Hematopoietic multipotent progenitor cell treated with erythropoietin and hydrocortisone succinate and interleukin-3 and kit ligand, for 17 days (in vitro differentiated cells): Measurements from ENCODE around the gene PRPF8.
A peak's percentile ranks its signal among the peaks of the same experiment; 100 is the strongest.

ENCODE experiments used
- DNase-seq: peaks from one replicate; pipeline ENCODE4 v3.0.0-alpha.2; 2015; ENCODE audit warnings: low spot score

Gene PRPF8

DNA sequence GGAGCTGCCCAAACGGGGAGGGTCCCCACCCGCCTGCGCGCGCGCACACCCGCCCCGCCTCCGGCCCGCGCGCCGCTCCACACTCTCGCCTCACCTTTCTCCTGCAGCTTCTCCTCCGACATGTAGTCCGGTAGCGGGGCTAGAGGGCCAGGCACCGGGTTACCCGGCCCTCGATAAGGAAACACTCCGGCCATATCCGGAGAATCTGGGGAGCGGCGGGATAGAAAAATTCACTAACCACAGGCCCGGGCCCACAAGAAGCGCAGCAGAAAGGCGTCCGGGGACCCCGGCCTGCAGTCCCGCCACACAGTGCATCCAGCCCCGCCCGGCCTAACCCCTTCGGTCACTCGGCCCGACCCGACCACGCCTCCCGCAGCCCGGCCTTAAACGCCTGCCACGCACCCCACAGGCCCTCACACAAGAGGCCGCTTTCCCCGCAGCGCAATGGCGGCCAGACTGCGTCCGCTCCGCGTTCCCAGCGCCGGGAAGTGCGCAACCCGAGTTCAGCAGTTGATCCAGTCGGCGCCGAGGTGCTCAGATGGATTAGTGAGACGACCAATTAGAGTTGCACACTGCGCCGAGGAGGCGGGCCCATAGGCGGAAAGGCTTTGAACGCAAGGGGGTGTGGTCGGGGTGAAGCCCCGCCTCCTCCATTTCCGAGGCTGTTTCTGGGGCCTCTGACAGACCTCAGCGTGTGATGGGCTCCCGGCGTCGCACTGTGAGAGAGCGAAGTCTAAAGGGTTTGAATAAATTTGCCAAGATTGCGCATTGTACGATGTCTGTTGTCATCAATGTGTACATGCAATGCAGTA, at the start of gene PRPF8:
PRPF8 (minus strand) TSS at position 490 of the 812 bp plus-strand sequence; CDS start at position 194, 296 bp downstream.
- peak; percentile 99 for DNase-seq

DNA sequence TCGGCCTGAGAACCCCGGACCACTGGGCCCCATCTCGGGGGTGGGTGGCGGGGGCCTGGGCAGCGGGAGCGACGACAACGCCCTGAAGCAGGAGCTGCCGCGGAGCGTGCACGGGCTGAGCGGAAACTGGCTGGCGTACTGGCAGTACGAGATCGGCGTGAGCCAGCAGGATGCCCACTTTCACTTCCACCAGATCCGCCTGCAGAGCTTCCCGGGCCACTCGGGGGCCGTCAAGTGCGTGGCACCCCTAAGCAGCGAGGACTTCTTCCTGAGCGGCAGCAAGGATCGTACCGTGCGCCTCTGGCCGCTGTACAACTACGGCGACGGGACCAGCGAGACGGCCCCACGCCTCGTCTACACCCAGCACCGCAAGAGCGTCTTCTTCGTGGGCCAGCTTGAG, 49.1 kb upstream of the PRPF8 start:
- DNase-seq, result no peak

DNA sequence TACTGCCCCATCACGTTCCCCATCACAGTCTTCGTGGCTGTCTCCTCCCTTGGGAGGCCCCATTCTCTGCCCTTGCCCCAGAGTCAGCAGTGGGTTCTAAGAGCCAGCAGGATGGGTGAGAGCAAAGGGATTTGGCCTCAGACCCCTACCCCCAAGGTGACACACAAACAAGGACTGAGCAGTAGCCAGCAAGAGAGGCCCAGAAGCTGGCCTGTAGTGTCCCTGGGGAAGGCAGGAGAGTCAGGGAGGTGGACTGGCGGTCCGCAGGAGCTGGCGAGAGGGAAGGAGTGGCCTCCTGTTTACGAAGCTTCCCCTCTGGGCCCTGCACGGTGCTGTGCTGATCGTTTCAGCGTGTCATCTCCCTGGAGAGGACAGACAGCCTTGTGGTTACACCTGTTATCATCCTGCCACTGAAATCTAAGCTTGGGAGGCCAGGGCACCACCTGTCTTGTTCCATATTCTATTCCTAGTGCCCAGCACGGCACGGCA, 48.2 kb upstream of the PRPF8 start:
- DNase-seq, result no peak

DNA sequence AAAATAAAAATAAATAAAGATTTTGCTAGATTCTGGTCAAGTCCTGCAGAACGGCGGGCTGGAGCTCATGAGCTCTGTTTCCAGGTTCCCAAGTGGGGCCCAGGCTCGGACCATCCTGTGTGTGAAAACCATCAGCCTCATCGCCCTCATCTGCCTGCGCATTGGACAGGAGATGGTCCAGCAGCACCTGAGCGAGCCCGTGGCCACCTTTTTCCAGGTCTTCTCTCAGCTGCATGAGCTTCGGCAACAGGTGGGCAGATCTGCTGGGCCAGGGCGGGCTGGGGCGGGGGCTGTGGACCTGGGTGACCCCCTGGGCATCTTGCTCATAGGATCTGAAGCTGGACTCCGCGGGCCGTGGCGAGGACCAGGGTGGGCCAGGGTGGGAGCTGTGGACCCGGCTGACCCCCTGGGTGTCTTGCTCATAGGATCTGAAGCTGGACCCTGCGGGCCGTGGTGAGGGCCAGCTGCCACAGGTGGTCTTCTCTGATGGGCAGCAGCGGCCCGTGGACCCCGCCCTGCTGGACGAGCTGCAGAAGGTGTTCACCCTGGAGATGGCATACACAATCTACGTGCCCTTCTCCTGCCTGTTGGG, 47.7 kb upstream of the PRPF8 start:
- DNase-seq, result no peak

DNA sequence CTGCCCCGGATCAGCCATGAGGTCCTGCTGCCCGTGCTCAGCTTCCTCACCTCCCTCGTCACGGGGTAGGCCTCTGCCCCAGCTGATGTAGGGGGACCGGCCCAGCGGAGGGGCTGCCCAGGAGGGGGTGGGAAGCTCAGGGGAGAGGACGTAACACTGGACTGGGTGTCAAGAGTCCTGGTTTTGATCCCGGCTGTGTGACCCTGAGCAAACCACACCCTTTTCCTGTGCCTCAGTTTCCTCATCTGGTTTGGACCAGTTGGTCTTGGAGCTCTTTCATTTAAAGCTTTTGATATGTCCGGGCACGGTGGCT, 46.5 kb upstream of the PRPF8 start:
- DNase-seq, result no peak

DNA sequence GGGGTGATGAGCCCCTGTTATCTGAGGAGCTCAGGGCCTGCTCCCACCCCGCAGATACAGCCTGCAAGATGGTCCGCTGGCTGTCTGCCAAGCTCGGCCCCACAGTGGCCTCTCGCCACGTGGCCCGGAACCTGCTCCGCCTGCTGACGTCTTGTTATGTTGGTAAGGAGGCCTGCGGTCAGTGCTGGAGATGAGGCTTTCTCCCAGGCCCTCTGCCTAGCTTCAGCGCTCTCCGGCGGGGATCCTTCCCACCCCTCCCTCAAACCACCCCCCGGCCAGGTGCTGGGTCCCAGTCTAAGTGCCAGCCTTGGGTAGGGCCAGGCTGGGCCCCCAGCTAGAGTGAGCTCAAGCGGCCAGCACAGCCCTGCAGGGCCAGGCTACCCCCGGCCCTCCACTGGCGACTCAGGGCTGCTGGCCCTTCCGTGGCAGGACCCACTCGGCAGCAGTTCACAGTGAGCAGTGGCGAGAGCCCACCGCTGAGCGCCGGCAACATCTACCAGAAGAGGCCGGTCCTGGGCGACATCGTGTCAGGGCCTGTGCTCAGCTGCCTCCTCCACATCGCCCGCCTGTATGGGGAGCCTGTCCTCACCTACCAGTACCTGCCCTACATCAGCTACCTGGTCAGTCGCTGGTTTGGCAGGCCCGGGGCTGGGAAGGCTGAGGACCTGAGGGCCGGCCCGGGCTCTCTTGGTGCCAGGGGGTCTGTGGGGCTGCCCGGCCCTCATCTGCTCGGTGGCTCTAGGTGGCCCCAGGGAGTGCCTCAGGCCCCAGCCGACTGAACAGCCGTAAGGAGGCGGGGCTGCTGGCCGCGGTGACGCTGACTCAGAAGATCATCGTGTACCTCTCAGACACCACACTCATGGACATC, 45.9 kb upstream of the PRPF8 start:
- DNase-seq, result peak; percentile 98

DNA sequence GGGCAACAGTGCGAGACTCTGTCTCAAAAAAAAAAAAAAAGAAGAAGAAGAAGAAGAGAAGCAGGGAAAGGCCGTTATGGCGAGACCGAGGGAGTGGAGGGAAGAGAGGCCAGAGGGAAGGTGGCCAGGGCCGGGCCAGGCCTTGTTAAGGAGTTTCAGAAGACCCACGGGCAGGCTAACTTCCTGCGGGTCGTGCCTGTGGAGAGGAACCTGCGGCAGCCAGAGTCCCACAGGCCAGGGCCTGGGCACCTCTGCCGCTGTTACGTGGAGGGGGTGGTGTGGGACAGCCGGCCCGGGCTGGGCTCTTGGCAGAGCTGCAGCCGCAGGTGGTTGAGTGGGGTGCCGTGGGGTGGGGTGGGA, 45.3 kb upstream of the PRPF8 start:
- no peak for DNase-seq

DNA sequence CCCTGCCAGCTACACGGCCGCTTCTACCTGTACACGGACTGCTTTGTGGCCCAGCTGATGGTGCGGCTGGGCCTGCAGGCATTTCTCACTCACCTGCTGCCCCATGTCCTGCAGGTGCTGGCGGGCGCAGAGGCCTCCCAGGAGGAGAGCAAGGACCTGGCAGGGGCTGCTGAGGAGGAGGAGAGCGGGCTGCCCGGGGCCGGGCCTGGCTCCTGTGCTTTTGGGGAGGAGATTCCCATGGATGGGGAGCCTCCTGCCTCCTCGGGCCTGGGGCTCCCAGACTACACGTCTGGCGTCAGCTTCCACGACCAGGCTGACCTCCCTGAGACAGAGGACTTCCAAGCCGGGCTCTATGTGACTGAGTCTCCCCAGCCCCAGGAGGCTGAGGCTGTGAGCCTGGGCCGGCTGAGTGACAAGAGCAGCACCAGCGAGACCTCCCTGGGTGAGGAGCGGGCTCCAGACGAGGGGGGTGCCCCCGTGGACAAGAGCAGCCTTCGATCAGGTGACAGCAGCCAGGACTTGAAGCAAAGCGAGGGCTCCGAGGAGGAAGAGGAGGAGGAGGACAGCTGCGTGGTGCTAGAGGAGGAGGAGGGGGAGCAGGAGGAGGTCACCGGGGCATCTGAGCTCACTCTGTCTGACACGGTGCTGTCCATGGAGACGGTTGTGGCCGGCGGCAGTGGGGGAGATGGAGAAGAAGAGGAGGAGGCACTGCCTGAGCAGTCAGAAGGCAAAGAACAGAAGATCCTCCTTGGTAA, 43.4 kb upstream of the PRPF8 start:
- DNase-seq, result peak; percentile 46

DNA sequence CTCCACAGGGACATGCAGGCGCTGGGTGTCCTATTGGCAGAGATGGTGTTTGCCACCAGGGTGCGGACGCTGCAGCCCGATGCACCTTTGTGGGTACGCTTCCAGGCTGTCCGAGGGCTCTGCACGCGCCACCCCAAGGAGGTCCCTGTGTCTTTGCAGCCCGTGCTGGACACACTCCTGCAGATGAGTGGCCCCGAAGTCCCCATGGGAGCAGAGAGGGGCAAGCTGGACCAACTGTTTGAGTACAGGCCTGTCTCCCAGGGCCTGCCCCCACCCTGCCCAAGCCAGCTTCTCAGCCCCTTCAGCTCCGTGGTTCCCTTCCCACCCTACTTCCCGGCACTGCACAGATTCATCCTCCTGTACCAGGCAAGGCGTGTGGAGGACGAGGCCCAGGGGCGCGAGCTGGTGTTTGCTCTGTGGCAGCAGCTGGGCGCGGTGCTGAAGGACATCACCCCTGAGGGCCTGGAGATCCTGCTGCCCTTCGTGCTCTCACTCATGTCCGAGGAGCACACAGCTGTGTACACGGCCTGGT, 42.7 kb upstream of the PRPF8 start:
- DNase-seq, result no peak

DNA sequence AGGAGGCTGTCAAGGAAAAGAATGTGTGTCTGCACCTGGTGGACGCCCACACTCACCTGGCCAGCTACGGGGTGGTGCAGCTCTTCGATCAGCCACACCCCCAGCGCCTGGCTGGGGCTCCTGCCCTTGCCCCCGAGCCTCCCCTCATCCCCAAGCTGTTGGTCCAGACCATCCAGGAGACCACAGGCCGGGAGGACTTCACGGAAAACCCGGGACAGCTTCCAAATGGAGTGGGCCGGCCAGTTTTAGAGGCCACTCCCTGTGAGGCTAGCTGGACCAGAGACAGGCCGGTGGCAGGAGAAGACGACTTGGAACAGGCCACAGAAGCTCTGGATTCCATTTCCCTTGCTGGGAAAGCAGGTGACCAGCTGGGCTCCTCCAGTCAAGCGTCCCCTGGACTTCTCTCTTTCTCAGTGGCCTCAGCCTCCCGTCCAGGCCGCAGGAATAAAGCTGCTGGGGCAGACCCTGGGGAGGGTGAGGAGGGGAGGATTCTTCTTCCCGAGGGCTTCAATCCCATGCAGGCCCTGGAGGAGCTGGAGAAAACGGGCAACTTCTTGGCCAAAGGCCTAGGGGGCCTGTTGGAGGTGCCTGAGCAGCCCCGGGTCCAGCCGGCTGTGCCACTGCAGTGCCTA, 42.1 kb upstream of the PRPF8 start:
- no peak for DNase-seq

DNA sequence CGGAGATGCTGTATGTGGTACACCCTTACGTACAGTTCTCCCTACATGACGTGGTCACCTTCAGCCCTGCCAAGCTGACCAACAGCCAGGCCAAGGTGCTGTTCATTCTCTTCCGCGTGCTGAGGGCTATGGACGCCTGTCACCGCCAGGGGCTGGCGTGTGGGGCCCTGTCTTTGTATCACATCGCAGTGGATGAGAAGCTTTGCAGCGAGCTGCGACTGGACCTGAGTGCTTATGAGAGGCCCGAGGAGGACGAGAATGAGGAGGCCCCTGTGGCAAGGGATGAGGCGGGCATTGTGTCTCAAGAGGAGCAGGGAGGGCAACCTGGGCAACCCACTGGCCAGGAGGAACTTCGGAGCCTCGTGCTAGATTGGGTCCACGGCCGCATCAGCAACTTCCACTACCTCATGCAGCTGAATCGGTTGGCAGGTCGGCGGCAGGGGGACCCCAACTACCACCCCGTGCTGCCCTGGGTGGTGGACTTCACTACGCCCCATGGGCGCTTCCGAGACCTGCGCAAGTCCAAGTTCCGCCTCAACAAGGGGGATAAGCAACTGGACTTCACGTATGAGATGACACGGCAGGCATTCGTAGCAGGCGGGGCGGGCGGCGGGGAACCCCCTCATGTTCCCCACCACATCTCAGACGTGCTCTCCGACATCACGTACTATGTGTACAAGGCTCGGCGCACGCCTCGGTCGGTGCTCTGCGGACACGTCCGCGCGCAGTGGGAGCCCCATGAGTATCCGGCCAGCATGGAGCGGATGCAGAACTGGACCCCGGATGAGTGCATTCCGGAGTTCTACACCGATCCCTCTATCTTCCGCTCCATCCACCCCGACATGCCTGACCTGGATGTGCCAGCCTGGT, 41.2 kb upstream of the PRPF8 start:
- DNase-seq, result no peak

DNA sequence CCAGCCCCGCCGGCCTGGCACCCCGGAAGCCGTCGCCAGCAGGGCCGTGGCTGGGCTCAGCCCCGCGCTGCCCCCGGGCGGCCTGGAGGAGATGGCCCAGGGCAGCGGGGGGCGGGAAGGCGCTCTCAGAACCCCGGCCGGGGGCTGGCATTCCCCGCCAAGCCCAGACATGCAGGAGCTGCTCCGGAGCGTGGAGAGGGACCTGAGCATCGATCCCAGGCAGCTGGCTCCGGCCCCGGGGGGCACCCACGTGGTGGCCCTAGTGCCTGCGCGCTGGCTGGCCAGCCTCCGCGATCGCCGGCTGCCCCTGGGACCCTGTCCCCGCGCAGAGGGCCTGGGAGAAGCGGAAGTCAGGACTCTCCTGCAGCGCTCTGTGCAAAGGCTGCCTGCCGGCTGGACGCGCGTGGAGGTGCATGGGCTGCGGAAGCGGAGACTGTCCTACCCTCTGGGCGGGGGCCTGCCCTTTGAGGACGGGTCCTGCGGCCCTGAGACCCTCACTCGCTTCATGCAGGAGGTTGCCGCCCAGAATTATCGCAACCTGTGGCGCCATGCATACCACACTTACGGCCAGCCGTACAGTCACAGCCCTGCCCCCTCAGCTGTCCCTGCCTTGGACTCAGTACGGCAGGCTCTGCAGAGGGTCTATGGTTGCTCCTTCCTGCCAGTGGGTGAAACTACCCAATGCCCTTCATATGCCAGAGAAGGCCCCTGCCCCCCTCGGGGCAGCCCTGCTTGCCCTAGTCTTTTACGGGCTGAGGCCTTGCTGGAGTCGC, 40.4 kb upstream of the PRPF8 start:
- DNase-seq, result no peak

DNA sequence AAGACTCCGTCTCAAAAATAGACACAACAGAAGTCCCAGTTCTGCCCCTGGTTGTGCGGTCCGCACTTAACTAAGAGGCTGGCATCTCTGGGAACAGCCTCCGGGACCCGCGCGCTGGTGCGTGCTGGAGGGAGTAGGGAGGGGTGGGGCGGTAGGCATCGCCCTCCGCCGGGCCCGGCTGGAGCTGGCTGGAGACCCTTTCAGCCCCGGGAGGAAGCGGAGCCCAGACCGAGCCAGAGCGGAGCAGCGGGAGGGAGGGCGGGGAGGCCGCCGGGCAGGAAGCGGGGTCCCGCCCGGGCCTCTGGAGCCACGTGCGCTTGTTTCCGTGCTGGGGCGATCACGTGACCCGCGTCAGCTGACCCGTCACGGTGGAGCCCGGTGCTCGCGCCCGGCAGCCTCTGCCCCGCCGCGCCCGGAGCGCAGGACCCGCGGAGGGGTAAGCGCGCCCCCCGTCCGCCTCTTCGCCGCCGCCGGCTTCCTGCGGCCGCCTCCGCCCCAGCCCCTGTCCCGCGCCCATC, 39.7 kb upstream of the PRPF8 start, which contains the start of gene WDR81:
WDR81 (plus strand) TSS at position 354 of the 518 bp plus-strand sequence. CDS start 256 bp downstream, outside the sequence.
- peak; percentile 92 for DNase-seq

DNA sequence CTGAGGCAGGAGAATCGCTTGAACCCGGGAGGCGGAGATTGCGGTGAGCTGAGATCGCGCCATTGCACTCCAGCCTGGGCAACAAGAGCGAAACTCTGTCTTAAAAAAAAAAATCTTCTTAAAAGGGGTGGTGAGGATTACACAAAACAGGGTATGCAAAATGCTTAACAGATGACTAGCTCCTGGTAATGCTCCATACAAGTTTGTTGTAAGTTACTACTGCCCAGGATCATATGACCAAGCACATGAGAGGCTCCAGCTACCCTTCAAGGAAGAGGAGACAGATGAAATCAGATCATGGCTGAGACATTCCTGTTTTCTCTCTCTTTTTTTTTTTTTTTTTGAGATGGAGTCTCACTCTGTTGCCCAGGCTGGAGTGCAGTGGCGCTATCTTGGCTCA, 37.4 kb upstream of the PRPF8 start:
- peak; percentile 16 for DNase-seq

DNA sequence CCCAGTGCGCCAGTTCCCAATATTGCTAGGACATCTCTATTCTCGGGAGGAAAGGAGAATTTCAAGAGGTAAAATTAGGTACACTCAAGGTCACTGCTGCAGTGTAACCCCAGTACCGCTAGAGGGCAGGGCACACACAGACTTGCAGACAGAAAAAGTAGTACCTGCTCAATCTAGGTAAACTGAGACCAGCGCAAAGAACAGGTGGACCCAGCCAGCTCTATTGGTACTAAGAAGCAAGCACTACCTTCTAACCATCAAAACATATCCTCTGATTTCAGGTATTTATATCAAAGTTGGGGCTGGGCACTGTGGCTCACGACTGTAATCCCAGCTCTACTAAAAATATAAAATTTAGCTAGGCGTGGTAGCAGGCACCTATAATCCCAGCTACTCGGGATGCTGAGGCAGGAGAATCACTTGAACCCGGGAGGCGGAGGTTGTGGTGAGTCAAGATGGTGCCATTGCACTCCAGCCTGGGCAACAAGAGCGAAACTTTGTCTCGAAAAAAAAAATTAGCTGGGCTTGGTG, 36.3 kb upstream of the PRPF8 start:
- peak; percentile 89 for DNase-seq

DNA sequence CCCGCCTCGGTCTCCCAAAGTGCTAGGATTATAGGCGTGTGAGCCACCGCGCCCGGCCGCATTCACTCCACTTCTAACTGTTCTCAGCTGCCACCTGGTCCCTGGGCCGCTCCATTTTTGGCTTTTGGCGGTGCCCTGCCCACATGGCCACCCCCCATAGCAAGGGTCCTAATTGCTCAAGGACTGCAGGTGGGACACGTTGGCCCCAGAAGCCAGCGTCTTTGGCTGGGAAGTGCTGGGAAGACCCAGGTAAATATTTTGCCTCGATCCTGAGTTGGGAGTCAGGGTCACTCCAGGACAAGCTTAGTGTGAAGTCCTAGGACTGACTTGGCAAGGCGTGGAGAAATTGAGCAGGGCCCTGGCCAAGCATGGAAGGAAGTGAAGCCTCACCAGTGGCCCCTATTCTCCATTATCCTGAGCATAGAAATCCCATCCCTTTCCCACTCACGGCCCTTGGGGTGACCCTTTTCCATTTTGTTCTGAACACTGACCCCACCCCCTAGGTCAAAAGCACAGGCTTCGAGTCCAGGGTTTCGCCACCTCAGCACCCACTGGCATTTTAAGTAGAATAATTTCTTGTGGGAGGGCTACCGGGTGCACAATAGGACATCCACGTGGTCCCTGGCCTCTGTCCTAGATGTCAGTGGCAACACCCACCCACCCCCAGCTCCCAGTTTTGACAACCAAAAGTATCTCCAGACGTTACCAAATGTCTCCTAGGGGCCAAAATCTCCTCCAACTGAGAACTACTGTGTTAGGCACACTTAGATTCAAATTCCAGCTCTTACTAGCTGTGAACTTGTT, 33.9 kb upstream of the PRPF8 start:
- no peak for DNase-seq

DNA sequence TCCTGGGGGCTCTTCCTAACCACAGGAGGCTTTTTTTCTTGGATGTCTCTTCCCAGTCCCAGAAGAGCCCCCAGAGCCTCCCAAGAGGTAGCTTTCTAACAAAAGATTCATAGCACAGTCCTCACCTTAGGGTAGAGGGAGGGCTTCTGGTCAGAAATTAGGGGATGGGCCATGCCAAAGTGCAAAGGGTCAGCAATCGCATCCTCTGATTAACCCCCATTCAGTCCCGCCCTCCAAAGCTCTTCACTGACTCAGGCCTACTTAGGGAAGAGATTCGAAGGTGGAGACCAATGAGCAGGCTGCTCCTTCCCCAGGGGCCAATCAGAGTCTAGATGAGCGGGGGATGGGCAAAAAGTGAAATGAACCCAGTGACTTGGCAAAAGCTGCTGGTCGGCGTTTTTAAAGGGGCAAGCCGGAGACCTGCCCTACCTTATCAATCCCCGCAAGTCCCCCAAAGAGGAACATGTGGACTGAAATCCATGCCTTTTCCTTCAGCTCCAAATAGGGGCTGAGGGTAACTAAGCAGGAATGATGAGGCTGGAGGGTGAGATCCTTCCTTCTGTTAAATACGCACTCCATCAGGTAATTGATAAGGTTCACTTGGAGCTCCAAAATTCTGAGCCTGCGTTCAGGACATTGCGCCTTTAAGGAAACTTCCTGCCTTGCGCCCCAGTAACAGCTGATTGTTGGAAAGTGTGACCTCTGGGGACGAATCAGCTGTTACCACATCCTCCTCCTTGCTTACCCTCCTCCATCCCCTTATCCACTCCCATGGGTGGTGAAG, 32.4 kb upstream of the PRPF8 start:
- DNase-seq, result peak; percentile 99
